HUES6 (cell line): ENCODE data around the gene NR1D2.
"Not testable (repeated sequence)": the region's sequence is repeated elsewhere in the genome, so short reads cannot be mapped to it uniquely, and the experiment has no call there.

Source experiments
- H3K27ac ChIP-seq: 2 replicates; pipeline ENCODE4 v1.7.0; 2013; ENCODE audit warnings: low read depth, mild to moderate bottlenecking, low read length, inconsistent platforms
- H3K27me3 ChIP-seq: 2 replicates; pipeline ENCODE4 v1.6.1; 2013; ENCODE audit warnings: low read length; ENCODE audit not compliant: control insufficient read depth, insufficient read depth
- H3K36me3 ChIP-seq: 2 replicates; pipeline ENCODE4 v1.6.1; 2013; ENCODE audit warnings: low read length; ENCODE audit not compliant: control insufficient read depth, insufficient read depth
- H3K4me1 ChIP-seq: 2 replicates; pipeline ENCODE4 v1.6.1; 2013; ENCODE audit warnings: low read length; ENCODE audit not compliant: control insufficient read depth, insufficient read depth
- H3K4me3 ChIP-seq: 2 replicates; pipeline ENCODE4 v1.5.1; 2013; ENCODE audit warnings: low read depth, low read length
- H3K9ac ChIP-seq: one replicate; pipeline ENCODE4 v1.6.1; 2013; ENCODE audit warnings: mild to moderate bottlenecking, low read length
- H3K9me3 ChIP-seq: 2 replicates; pipeline ENCODE4 v1.6.1; 2013; ENCODE audit warnings: low read depth, low read length; ENCODE audit not compliant: control insufficient read depth, insufficient read depth

NR1D2 gene

GRCh38 chr3:23944861-23945662 is at the start of gene NR1D2:
NR1D2 (plus strand) TSS chr3:23945286; CDS start chr3:23945579, 293 bp downstream.
- Histone ChIP-seq H3K36me3 (no peaks in the 10 kb centered on the region), H3K27ac (peak within 1 kb of the TSS; percentile 88), H3K4me3 (peak within 1 kb of the TSS; percentile 83), H3K9me3 (no peaks in the 10 kb centered on the region), H3K27me3 (no peaks in the 10 kb centered on the region), H3K9ac (peak within 1 kb of the TSS; percentile 96), H3K4me1 (peaks cover 34% of the 10 kb centered on the region)

- peaks cover 60% of the 10 kb centered on the region for H3K36me3 ChIP-seq
- H3K27ac ChIP-seq, result no peak overlapping the region
- H3K27me3 ChIP-seq, result no peaks in the 10 kb centered on the region
- H3K9ac ChIP-seq, result no peak overlapping the region
- H3K4me3 ChIP-seq, result no peak overlapping the region
- no peaks in the 10 kb centered on the region for H3K4me1 ChIP-seq
- H3K9me3 ChIP-seq, result peaks cover 10% of the 10 kb centered on the region
Measured at GRCh38 chr3:23900744-23901143, 44.3 kb upstream of the NR1D2 start.

GRCh38 chr3:23904545-23904944 is 40.5 kb upstream of the NR1D2 start:
- H3K9ac ChIP-seq, result no peak overlapping the region
- no peaks in the 10 kb centered on the region for H3K27me3 ChIP-seq
- peaks cover 47% of the 10 kb centered on the region for H3K36me3 ChIP-seq
- H3K4me1 ChIP-seq, result no peaks in the 10 kb centered on the region
- no peak overlapping the region for H3K27ac ChIP-seq
- H3K4me3 ChIP-seq, result no peak overlapping the region
- H3K9me3 ChIP-seq, result 0 out of 2 replicates have a peak, but pooled peaks cover 2% of the 10 kb centered on the region

- H3K4me3 ChIP-seq, result no peak overlapping the region
- no peak overlapping the region for H3K9ac ChIP-seq
- no peaks in the 10 kb centered on the region for H3K27me3 ChIP-seq
- no peaks in the 10 kb centered on the region for H3K9me3 ChIP-seq
- H3K4me1 ChIP-seq, result no peaks in the 10 kb centered on the region
- peaks cover 34% of the 10 kb centered on the region for H3K36me3 ChIP-seq
- no peak overlapping the region for H3K27ac ChIP-seq
Measured at GRCh38 chr3:23909341-23909740, 35.7 kb upstream of the NR1D2 start.

GRCh38 chr3:23911397-23911796 is 33.7 kb upstream of the NR1D2 start:
- H3K4me1 ChIP-seq, result peaks cover 11% of the 10 kb centered on the region
- H3K27me3 ChIP-seq, result no peaks in the 10 kb centered on the region
- H3K9ac ChIP-seq, result no peak overlapping the region
- H3K9me3 ChIP-seq, result no peaks in the 10 kb centered on the region
- no peak overlapping the region for H3K27ac ChIP-seq
- peaks cover 22% of the 10 kb centered on the region for H3K36me3 ChIP-seq
- no peak overlapping the region for H3K4me3 ChIP-seq

GRCh38 chr3:23912335-23912734 is 32.8 kb upstream of the NR1D2 start:
- not testable (repeated sequence) for H3K9ac ChIP-seq, H3K27me3 ChIP-seq, H3K27ac ChIP-seq, H3K4me3 ChIP-seq, H3K9me3 ChIP-seq
- H3K4me1 ChIP-seq, result peaks cover 11% of the 10 kb centered on the region
- peaks cover 22% of the 10 kb centered on the region for H3K36me3 ChIP-seq

- H3K27ac ChIP-seq, result no peak overlapping the region
- H3K27me3 ChIP-seq, result no peaks in the 10 kb centered on the region
- peaks cover 24% of the 10 kb centered on the region for H3K36me3 ChIP-seq
- no peak overlapping the region for H3K4me3 ChIP-seq
- H3K4me1 ChIP-seq, result peaks cover 11% of the 10 kb centered on the region
- no peaks in the 10 kb centered on the region for H3K9me3 ChIP-seq
- H3K9ac ChIP-seq, result no peak overlapping the region
Measured at GRCh38 chr3:23913182-23913581, 31.9 kb upstream of the NR1D2 start.

- Histone ChIP-seq H3K27me3 (no peaks in the 10 kb centered on the region), H3K9me3 (no peaks in the 10 kb centered on the region), H3K4me1 (peaks cover 11% of the 10 kb centered on the region), H3K36me3 (peaks cover 28% of the 10 kb centered on the region), H3K27ac (no peak overlapping the region), H3K4me3 (no peak overlapping the region), H3K9ac (no peak overlapping the region)
Measured at GRCh38 chr3:23913873-23914743, 31.0 kb upstream of the NR1D2 start.

- H3K27me3 ChIP-seq, result no peaks in the 10 kb centered on the region
- no peaks in the 10 kb centered on the region for H3K9me3 ChIP-seq
- no peak overlapping the region for H3K27ac ChIP-seq
- peak overlapping the region; percentile 97 for H3K9ac ChIP-seq
- H3K36me3 ChIP-seq, result peaks cover 31% of the 10 kb centered on the region
- H3K4me1 ChIP-seq, result peaks cover 11% of the 10 kb centered on the region
- H3K4me3 ChIP-seq, result peak overlapping the region; percentile 90
Measured at GRCh38 chr3:23915537-23916108, 29.5 kb upstream of the NR1D2 start.

- H3K9me3 ChIP-seq, result no peaks in the 10 kb centered on the region
- H3K4me1 ChIP-seq, result peaks cover 11% of the 10 kb centered on the region
- H3K27me3 ChIP-seq, result no peaks in the 10 kb centered on the region
- H3K36me3 ChIP-seq, result peaks cover 36% of the 10 kb centered on the region
- peak overlapping the region; percentile 97 for H3K9ac ChIP-seq
- peak overlapping the region; percentile 90 for H3K4me3 ChIP-seq
- H3K27ac ChIP-seq, result peak overlapping the region; percentile 74; the same call in 1 of the 2 replicates
Measured at GRCh38 chr3:23916152-23916885, 28.8 kb upstream of the NR1D2 start.
